ENCODE results near the gene G3BP1.
A peak's percentile ranks its signal among the peaks of the same experiment; 100 is the strongest.

G3BP1 gene

GRCh38 chr5:151770383-151771258, 1.1 kb upstream of the G3BP1 start:
- H3K4me3 ChIP-seq (ENCODE audit: low read depth, low read length): peak overlapping the region; percentile 56
- TF ChIP-seq, protein P1, sequence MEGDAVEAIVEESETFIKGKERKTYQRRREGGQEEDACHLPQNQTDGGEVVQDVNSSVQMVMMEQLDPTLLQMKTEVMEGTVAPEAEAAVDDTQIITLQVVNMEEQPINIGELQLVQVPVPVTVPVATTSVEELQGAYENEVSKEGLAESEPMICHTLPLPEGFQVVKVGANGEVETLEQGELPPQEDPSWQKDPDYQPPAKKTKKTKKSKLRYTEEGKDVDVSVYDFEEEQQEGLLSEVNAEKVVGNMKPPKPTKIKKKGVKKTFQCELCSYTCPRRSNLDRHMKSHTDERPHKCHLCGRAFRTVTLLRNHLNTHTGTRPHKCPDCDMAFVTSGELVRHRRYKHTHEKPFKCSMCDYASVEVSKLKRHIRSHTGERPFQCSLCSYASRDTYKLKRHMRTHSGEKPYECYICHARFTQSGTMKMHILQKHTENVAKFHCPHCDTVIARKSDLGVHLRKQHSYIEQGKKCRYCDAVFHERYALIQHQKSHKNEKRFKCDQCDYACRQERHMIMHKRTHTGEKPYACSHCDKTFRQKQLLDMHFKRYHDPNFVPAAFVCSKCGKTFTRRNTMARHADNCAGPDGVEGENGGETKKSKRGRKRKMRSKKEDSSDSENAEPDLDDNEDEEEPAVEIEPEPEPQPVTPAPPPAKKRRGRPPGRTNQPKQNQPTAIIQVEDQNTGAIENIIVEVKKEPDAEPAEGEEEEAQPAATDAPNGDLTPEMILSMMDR (IDR thresholded peaks at IDR 0.05; ENCODE audit: low read depth, low read length): no peak

- TF ChIP-seq, protein P1 (IDR thresholded peaks at IDR 0.05; ENCODE audit: low read depth, low read length): no peak
- H3K4me3 ChIP-seq (ENCODE audit: low read depth, low read length): peak overlapping the region; percentile 95
Observed at GRCh38 chr5:151772029-151772845, 483 bp downstream of the G3BP1 start.

DNA sequence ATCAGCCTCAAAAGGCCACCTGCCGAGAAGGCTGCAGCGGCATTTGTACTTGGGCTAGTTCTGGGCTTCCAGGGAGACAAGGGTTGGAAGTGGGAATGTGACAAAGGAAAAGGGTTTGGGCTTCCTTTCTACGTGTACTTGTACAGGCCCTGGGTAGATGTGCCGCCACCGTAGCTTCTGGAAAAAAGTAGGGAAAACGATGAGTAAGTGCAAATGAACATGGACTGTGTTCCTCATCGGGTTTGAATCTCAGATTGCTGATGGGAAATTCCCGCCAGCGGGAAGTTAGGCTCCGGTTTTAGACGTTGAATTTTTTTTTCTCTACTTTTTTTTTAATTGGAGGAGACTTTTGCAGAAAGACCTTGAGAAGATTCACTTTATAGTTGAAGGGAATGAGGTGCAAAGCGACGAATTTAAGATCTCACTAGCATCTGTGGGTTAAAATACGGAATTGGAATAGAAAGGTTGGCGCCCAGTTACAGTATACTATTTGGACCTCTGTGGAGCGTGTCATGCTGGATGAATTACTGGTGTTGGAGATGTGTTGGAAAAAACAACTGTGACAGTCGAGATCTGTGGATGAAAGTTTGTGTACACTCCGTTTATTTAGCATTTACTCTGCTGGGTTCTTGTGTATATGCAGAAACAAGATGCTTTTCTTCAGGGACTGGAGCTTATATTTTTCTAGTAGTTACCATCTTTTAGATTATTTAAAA, 1.2 kb downstream of the G3BP1 start:
- H3K4me3 ChIP-seq (ENCODE audit: low read depth, low read length): peak overlapping the region; percentile 95
- TF ChIP-seq, protein P1 (IDR thresholded peaks at IDR 0.05; ENCODE audit: low read depth, low read length): no peak

DNA sequence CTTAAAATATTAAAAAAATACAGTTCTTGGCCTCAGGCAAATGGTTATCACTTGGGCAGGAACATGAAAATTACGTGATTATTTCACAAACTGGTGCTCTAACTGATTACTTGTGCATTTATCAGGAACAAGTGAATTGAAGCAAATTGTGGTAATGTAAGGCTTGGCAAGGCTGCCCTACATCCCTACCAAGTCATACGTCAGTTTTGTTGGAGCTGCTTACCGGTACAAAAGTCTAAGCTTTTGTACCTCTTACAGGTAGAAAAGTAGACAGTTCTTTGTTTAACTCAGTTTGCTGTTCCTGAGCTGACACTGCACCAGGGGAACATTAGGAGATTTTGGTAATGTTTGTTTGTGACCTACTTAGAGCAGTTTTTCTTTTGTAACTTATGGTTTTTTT, 2.2 kb downstream of the G3BP1 start:
- TF ChIP-seq, protein P1 (IDR thresholded peaks at IDR 0.05; ENCODE audit: low read depth, low read length): no peak
- peak overlapping the region; percentile 95 for H3K4me3 ChIP-seq (ENCODE audit: low read depth, low read length)

DNA sequence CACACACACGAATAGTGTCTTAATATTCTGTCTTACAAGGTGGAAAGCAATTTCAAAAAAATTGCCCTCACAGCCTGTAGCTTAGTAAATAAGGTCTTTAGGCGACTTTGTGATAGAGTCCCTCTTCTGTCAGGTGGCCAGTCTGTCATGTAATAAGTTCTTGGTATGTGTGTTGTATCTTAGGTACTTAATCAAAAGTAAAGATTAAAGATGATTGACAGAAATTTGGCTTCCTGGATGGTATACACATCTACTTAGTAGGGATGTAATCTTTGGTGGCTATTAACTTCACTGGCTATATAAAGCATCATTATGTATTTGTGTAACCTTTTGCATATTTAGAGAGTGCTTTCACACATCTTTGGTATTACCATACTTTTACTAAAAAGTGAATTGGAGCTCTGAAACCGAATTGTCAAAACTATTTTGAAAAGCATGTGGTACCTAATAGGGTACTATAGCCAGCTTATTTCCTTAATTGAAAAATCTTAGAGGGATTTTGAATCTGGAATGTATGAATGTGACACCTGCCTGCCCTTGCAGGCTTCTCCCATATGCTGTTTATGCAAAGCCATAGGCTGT, 3.4 kb downstream of the G3BP1 start:
- peak overlapping the region; percentile 95; the same call in 1 of the 2 replicates for H3K4me3 ChIP-seq (ENCODE audit: low read depth, low read length)
- TF ChIP-seq, protein P1 (IDR thresholded peaks at IDR 0.05; ENCODE audit: low read depth, low read length): no peak

DNA sequence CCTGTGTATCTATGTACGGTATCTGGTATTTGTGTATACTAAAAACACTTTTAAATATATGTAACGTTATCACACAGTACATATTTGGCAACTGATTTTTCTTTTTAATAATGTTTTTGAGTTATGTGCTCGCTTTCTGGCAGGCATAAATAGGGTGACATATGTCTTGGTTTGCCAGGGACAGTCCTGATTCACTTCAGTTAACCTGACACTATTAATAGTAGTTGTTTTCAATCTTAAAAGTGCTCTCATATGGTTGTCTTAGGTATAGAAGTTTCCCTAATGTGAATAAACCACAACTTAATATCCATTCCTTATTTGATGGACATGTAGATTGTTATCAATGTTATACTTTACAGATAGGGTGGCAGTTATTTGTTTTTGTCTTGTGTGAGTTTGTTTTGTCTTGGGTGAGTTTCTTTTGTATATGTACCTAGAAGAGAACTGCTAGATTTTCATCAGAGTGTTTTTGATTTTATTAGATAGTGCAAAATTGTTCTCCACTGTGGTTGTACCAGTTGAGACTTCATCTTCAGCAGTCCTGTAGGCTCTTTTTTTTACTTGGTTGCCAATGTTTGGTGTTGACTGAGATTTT, 7.9 kb downstream of the G3BP1 start:
- H3K4me3 ChIP-seq (ENCODE audit: low read depth, low read length): no peak overlapping the region

More for the DNA sequence above, 7.9 kb downstream of the G3BP1 start:
- TF ChIP-seq, protein P1 (IDR thresholded peaks at IDR 0.05; ENCODE audit: low read depth, low read length): no peak

Measured in WI38 (cell line).